ENCODE results near the gene VPS13D. TPM values are rescaled to one million over a fixed set of nuclear protein-coding genes. Genes with fewer than 3 reads are reported as not detected.

VPS13D gene
- total RNA-seq, 1 experiment from 2014 or later, result 33.1 TPM

DNA sequence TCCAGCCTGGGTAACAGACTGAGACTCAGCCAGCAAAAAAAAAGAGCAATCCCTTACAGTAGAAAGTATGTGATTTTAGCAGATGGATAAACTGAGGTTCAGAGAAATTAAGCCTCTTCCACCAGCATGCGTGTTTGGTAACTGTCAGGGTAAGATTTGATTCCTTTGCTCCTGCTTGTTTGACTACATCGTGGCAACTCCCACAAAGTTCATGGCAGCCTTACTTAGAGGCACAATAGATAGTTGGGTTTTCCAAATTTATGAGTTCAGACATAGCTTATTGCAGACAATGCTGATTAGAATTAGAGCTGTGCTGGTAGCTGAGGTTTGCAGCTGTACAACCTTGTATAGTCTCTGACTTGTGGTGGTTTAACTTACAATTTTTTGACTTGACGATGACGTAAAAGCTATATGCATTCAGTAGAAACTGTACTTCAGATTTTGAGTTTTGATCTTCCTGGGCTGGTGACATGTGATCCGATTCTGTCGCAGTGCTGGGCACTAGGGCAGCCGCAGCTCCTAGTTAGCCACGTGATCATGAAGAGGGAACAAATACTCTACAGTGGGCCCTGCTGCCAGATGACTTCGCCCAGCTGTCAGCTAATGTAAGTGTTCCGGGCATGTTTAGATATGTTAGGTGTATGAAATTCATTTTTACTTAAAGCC lies 220.4 kb downstream of the VPS13D start:
- ChIA-PET POLR2A (no interaction called here), CTCF (no interaction called here)
- intact Hi-C loops (cut with micrococcal nuclease; ENCODE audit: unreplicated experiment) (no loop called here), in situ Hi-C loops (cut with HindIII; ENCODE audit: low pct_unique_long_range_greater_than_20kb, low sequenced_read_pairs) (no loop called here)
- H3K27me3 ChIP-seq (ENCODE audit: control insufficient read depth, insufficient read depth, low read length), result no peaks in the 10 kb centered on the region
- no peak overlapping the region for H3K4me3 ChIP-seq (ENCODE audit: low read depth in 2 of 2, low read length in 2 of 2)
- ATAC-seq (no peak), DNase-seq (ENCODE audit: low read depth, low spot score) (no peak)
- no peaks in the 10 kb centered on the region for H3K36me3 ChIP-seq (ENCODE audit: control insufficient read depth, insufficient read depth, low read length)
- TF ChIP-seq, protein P1, sequence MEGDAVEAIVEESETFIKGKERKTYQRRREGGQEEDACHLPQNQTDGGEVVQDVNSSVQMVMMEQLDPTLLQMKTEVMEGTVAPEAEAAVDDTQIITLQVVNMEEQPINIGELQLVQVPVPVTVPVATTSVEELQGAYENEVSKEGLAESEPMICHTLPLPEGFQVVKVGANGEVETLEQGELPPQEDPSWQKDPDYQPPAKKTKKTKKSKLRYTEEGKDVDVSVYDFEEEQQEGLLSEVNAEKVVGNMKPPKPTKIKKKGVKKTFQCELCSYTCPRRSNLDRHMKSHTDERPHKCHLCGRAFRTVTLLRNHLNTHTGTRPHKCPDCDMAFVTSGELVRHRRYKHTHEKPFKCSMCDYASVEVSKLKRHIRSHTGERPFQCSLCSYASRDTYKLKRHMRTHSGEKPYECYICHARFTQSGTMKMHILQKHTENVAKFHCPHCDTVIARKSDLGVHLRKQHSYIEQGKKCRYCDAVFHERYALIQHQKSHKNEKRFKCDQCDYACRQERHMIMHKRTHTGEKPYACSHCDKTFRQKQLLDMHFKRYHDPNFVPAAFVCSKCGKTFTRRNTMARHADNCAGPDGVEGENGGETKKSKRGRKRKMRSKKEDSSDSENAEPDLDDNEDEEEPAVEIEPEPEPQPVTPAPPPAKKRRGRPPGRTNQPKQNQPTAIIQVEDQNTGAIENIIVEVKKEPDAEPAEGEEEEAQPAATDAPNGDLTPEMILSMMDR (IDR thresholded peaks at IDR 0.05), result no peak
- TF ChIP-seq REST (IDR thresholded peaks at IDR 0.05; ENCODE audit: insufficient read depth in 1 of 2, low read depth in 2 of 2, low read length in 1 of 2) (no peak), POLR2AphosphoS5 (IDR thresholded peaks at IDR 0.05; ENCODE audit: low read depth, low read length) (no peak), TCF7L2 (IDR thresholded peaks at IDR 0.05; ENCODE audit: low read depth, low read length) (no peak), SIN3A (IDR thresholded peaks at IDR 0.05; ENCODE audit: borderline replicate concordance, insufficient read depth, low read depth, low read length) (no peak)
- H3K27ac ChIP-seq (ENCODE audit: low read length), result peak overlapping the region; percentile 11; the same call in 1 of the 2 replicates
- H3K9me3 ChIP-seq (ENCODE audit: control insufficient read depth, insufficient read depth, low read depth, low read length), result no peaks in the 10 kb centered on the region
- BruUV-seq (replicated peaks), result no TSS peak
- peaks cover 30% of the 10 kb centered on the region for H3K4me1 ChIP-seq (ENCODE audit: control insufficient read depth, insufficient read depth, low read length)

DNA sequence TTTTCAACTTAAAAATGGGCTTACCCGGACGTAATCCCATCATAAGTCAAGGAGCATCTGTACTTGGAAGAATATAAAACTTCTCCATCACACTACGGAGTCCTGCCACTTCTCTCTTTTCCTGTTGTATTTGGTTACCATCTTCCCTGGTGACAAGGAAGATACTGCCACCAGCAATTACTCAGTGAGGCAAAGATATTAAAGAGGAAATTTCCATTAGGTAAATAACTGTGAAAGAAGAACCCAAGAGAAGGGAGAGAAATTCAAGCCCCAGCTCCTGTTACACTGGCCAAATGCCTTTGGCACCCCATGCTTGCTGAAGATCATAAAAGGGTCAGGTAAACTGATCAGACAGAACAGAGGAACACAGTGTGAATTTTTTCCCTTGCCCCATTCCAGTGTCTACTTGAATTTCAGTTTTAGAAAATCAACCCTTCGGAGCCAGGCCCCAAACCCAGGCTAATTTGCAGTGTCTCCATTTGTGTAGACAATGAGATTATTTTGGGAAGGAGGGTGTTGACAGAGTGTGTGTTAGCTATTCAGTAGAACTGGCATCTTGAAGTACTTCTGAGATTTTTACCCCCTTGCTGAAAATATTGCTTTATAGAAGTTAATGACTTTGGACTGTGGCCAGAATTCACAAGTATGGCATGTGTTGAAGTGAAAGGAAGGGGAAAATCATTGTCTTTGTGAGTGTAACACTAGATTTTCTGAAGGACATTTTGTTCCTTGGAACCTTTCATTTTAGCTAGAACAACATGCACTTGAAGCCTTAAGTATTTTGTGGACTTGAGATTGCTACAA lies 221.1 kb downstream of the VPS13D start:
- no peak overlapping the region for H3K4me3 ChIP-seq (ENCODE audit: low read depth in 2 of 2, low read length in 2 of 2)
- POLR2A ChIA-PET, result no interaction called here
- DNase-seq (ENCODE audit: low read depth, low spot score) (no peak), ATAC-seq (no peak)
- no TSS peak for BruUV-seq (replicated peaks)
- H3K36me3 ChIP-seq (ENCODE audit: control insufficient read depth, insufficient read depth, low read length), result no peaks in the 10 kb centered on the region
- H3K27ac ChIP-seq (ENCODE audit: low read length), result peak overlapping the region; percentile 11; the same call in 1 of the 2 replicates
- no peak for TF ChIP-seq SIN3A (IDR thresholded peaks at IDR 0.05; ENCODE audit: borderline replicate concordance, insufficient read depth, low read depth, low read length)
- TF ChIP-seq POLR2AphosphoS5 (IDR thresholded peaks at IDR 0.05; ENCODE audit: low read depth, low read length), result no peak
- TF ChIP-seq REST (IDR thresholded peaks at IDR 0.05; ENCODE audit: insufficient read depth in 1 of 2, low read depth in 2 of 2, low read length in 1 of 2), result no peak
- TF ChIP-seq TCF7L2 (IDR thresholded peaks at IDR 0.05; ENCODE audit: low read depth, low read length), result no peak
- TF ChIP-seq, protein P1 (IDR thresholded peaks at IDR 0.05), result no peak
- H3K4me1 ChIP-seq (ENCODE audit: control insufficient read depth, insufficient read depth, low read length), result peaks cover 32% of the 10 kb centered on the region
- H3K9me3 ChIP-seq (ENCODE audit: control insufficient read depth, insufficient read depth, low read depth, low read length), result no peaks in the 10 kb centered on the region
- H3K27me3 ChIP-seq (ENCODE audit: control insufficient read depth, insufficient read depth, low read length), result no peaks in the 10 kb centered on the region
- in situ Hi-C loops (cut with HindIII; ENCODE audit: low pct_unique_long_range_greater_than_20kb, low sequenced_read_pairs) (no loop called here), intact Hi-C loops (cut with micrococcal nuclease; ENCODE audit: unreplicated experiment) (no loop called here)
- CTCF ChIA-PET, result no interaction called here

All from Panc1 (cell line).